ENCODE results near the gene AHCTF1.

AHCTF1 gene

GRCh38 chr1:246931549-246932365, at the start of gene AHCTF1:
Gene AHCTF1, minus strand, starts transcription at chr1:246931948. Its CDS starts 13,578 bp downstream, at chr1:246918370.
- peak; percentile 81 to 90 (median 86) for DNase-seq (ENCODE audit: low read depth in 3 of 3, low spot score in 1 of 3)

- no peak for DNase-seq (ENCODE audit: low read depth in 3 of 3, low spot score in 1 of 3)
Measured at GRCh38 chr1:246978785-246979184, 47.0 kb upstream of the AHCTF1 start.

- no peak for DNase-seq (ENCODE audit: low read depth in 3 of 3, low spot score in 1 of 3)
Measured at GRCh38 chr1:246978281-246978680, 46.5 kb upstream of the AHCTF1 start.

GRCh38 chr1:246971969-246972368, 40.2 kb upstream of the AHCTF1 start:
- DNase-seq (ENCODE audit: low read depth in 3 of 3, low spot score in 1 of 3) = no peak

GRCh38 chr1:246971090-246971721, 39.5 kb upstream of the AHCTF1 start:
- peak in 2 of 3 donors; percentile 2 to 28 for DNase-seq (ENCODE audit: low read depth in 3 of 3, low spot score in 1 of 3)

GRCh38 chr1:246969621-246970020, 37.9 kb upstream of the AHCTF1 start:
- DNase-seq (ENCODE audit: low read depth in 3 of 3, low spot score in 1 of 3) = no peak

- no peak for DNase-seq (ENCODE audit: low read depth in 3 of 3, low spot score in 1 of 3)
Measured at GRCh38 chr1:246966502-246966901, 34.8 kb upstream of the AHCTF1 start.

- no peak for DNase-seq (ENCODE audit: low read depth in 3 of 3, low spot score in 1 of 3)
Measured at GRCh38 chr1:246959944-246960693, 28.4 kb upstream of the AHCTF1 start.

GRCh38 chr1:246954126-246954525, 22.4 kb upstream of the AHCTF1 start:
- DNase-seq (ENCODE audit: low read depth in 3 of 3, low spot score in 1 of 3) = no peak

GRCh38 chr1:246951413-246951812, 19.7 kb upstream of the AHCTF1 start:
- no peak for DNase-seq (ENCODE audit: low read depth in 3 of 3, low spot score in 1 of 3)

GRCh38 chr1:246949956-246950355, 18.2 kb upstream of the AHCTF1 start:
- DNase-seq (ENCODE audit: low read depth in 3 of 3, low spot score in 1 of 3) = no peak

GRCh38 chr1:246947255-246947654, 15.5 kb upstream of the AHCTF1 start:
- DNase-seq (ENCODE audit: low read depth in 3 of 3, low spot score in 1 of 3) = no peak

GRCh38 chr1:246946366-246946765, 14.6 kb upstream of the AHCTF1 start:
- no peak for DNase-seq (ENCODE audit: low read depth in 3 of 3, low spot score in 1 of 3)

GRCh38 chr1:246934765-246935164, 3.0 kb upstream of the AHCTF1 start:
- DNase-seq (ENCODE audit: low read depth in 3 of 3, low spot score in 1 of 3) = no peak

- no peak for DNase-seq (ENCODE audit: low read depth in 3 of 3, low spot score in 1 of 3)
Measured at GRCh38 chr1:246933893-246934292, 2.1 kb upstream of the AHCTF1 start.

- DNase-seq (ENCODE audit: low read depth in 3 of 3, low spot score in 1 of 3) = no peak
Measured at GRCh38 chr1:246932366-246932700, 585 bp upstream of the AHCTF1 start.

GRCh38 chr1:246930830-246931548, 759 bp downstream of the AHCTF1 start:
- DNase-seq (ENCODE audit: low read depth in 3 of 3, low spot score in 1 of 3) = peak in 2 of 3 donors; percentile 6 to 44

GRCh38 chr1:246925997-246926626, 5.6 kb downstream of the AHCTF1 start:
- no peak for DNase-seq (ENCODE audit: low read depth in 3 of 3, low spot score in 1 of 3)

- DNase-seq (ENCODE audit: low read depth in 3 of 3, low spot score in 1 of 3) = no peak
Measured at GRCh38 chr1:246923900-246924299, 7.8 kb downstream of the AHCTF1 start.

- DNase-seq (ENCODE audit: low read depth in 3 of 3, low spot score in 1 of 3) = no peak
Measured at GRCh38 chr1:246923482-246923881, 8.3 kb downstream of the AHCTF1 start.

- DNase-seq (ENCODE audit: low read depth in 3 of 3, low spot score in 1 of 3) = no peak
Measured at GRCh38 chr1:246921481-246921880, 10.3 kb downstream of the AHCTF1 start.
